K562 (cell line): Measurements from ENCODE around the gene C1GALT1C1. TPM values are rescaled to one million over a fixed set of nuclear protein-coding genes. Genes with fewer than 3 reads are reported as not detected.

Source experiments
- ATAC-seq: fragments of 200-7000 bp; cut with Tn5 transposase; 3 replicates; pipeline ENCODE4 v1.9.1; 2020; ENCODE audit warnings: moderate library complexity
- BruUV-seq: library from RNA; stranded (reverse); fragments of 400-500 nt; replicated peaks from 2 replicates; lab custom pipeline; 2021; lab: Mats Ljungman, UMichigan
- CTCF ChIA-PET: fragments of 300-600 bp; formaldehyde crosslinking; extraction: SDS; loops from one replicate; lab custom pipeline; 2021; ENCODE audit warnings: low intra/inter-chr PET ratio; lab: Yijun Ruan, JAX
- POLR2A ChIA-PET: fragments of 300-600, 350-650 bp; sonication (Branson Sonifier 250); formaldehyde crosslinking; extraction: SDS; loops from one replicate; lab custom pipeline; 2021; ENCODE audit warnings: antibody characterized with exemption, inconsistent platforms; lab: Yijun Ruan, JAX
- DNase-seq, 4 experiments: peaks; one replicate each; pipeline versions ENCODE4 v3.0.0 to v3.0.0-alpha.2; 2011 to 2018; ENCODE audit warnings: low spot score in 3 of 4, mixed read lengths in 3 of 4; ENCODE audit errors: extremely low read depth in 1 of 4
- FAIRE-seq: peaks from 2 replicates; lab custom pipeline; 2011; peaks lifted over from hg19 to GRCh38; lab: Jason Lieb, UNC
- H2AFZ ChIP-seq: 2 replicates; pipeline ENCODE4 v1.6.0; 2011; ENCODE audit warnings: low read depth, low read length, control low read depth, inconsistent platforms
- H3K27ac ChIP-seq: fragments of 200-600 bp; 3 replicates; pipeline ENCODE4 v1.8.0; 2011; ENCODE audit warnings: low read depth, mild to moderate bottlenecking, control low read depth, inconsistent platforms, low read length, moderate library complexity, mixed read lengths; ENCODE audit errors: extremely low read depth
- H3K27me3 ChIP-seq, 2 experiments: fragments of 300-600 bp in 1 of 2; 2 replicates in 1 of 2; 3 replicates in 1 of 2; pipeline versions ENCODE4 v1.6.0 to v1.8.0; 2011; ENCODE audit warnings: inconsistent platforms in 2 of 2, low read length in 2 of 2, mild to moderate bottlenecking in 1 of 2, mixed read lengths in 1 of 2, moderate library complexity in 1 of 2; ENCODE audit not compliant: control insufficient read depth in 2 of 2, insufficient read depth in 2 of 2
- H3K36me3 ChIP-seq: fragments of 300-600 bp; 3 replicates; pipeline ENCODE4 v1.8.0; 2011; ENCODE audit warnings: mild to moderate bottlenecking, low read length, inconsistent platforms; ENCODE audit not compliant: control insufficient read depth, insufficient read depth
- H3K4me1 ChIP-seq, 2 experiments: fragments of 200-600 bp in 1 of 2; replicated peaks in 1 of 2; 2 replicates in 1 of 2; 3 replicates in 1 of 2; pipeline versions ENCODE4 v1.5.1 to v1.8.0; 2011; ENCODE audit warnings: inconsistent platforms in 2 of 2, low read length in 2 of 2, mild to moderate bottlenecking in 1 of 2, mixed read lengths in 1 of 2, moderate library complexity in 1 of 2; ENCODE audit not compliant: control insufficient read depth in 2 of 2, insufficient read depth in 2 of 2
- H3K4me2 ChIP-seq: 2 replicates; pipeline ENCODE4 v1.6.1; 2011; ENCODE audit warnings: low read length, control low read depth, inconsistent platforms, mixed read lengths; ENCODE audit not compliant: insufficient read depth
- H3K4me3 ChIP-seq: fragments of 200-600 bp; sonication (generic), shearing (Covaris generic); 2 replicates; pipeline ENCODE4 v1.5.1; 2016; ENCODE audit warnings: control low read depth, inconsistent platforms
- H3K79me2 ChIP-seq: fragments of 200-600 bp; 3 replicates; pipeline ENCODE4 v1.8.0; 2011; ENCODE audit warnings: low read length, inconsistent platforms; ENCODE audit not compliant: control insufficient read depth, insufficient read depth
- H3K9ac ChIP-seq, 2 experiments: 2 replicates each; pipeline versions ENCODE4 v1.6.0 to v1.6.1; 2011; ENCODE audit warnings: low read depth in 2 of 2, low read length in 2 of 2, control low read depth in 1 of 2, inconsistent platforms in 1 of 2, mild to moderate bottlenecking in 1 of 2, mixed read lengths in 1 of 2; ENCODE audit not compliant: insufficient read depth in 1 of 2
- H3K9me1 ChIP-seq: one replicate; pipeline ENCODE4 v1.6.0; 2011; ENCODE audit warnings: inconsistent platforms, mild to moderate bottlenecking, low read length, moderate library complexity; ENCODE audit not compliant: control insufficient read depth, insufficient read depth
- H3K9me3 ChIP-seq: replicated peaks from 2 replicates; pipeline ENCODE4 v1.5.1; 2011; ENCODE audit warnings: low read depth, low read length, inconsistent platforms; ENCODE audit not compliant: control insufficient read depth, insufficient read depth
- H4K20me1 ChIP-seq: replicated peaks from 2 replicates; pipeline ENCODE4 v1.6.1; 2011; ENCODE audit warnings: low read length, inconsistent platforms, mixed read lengths; ENCODE audit not compliant: control insufficient read depth, insufficient read depth
- C11orf30 ChIP-seq: fragments of 450-650 bp; IDR thresholded peaks from 2 replicates; pipeline ENCODE4 v1.6.1; 2016; ENCODE audit warnings: low read depth, mild to moderate bottlenecking
- IFI16 ChIP-seq: fragments of 250-450 bp; sonication (Bioruptor Pico); IDR thresholded peaks from 2 replicates; pipeline ENCODE4 v2.1.2; 2022; ENCODE audit warnings: mild to moderate bottlenecking, inconsistent platforms
- MYBL2 ChIP-seq, 2 experiments: fragments of 450-650 bp in 1 of 2; sonication (generic) in 1 of 2; formaldehyde crosslinking in 1 of 2; IDR thresholded peaks; 2 replicates each; pipeline versions ENCODE4 v1.6.1 to v1.8.1; 2017 to 2022; ENCODE audit warnings: borderline replicate concordance in 1 of 2, inconsistent platforms in 1 of 2, low read depth in 1 of 2, mild to moderate bottlenecking in 1 of 2, missing genetic modification reagents in 1 of 2, moderate library complexity in 1 of 2
- NFRKB ChIP-seq: fragments of 450-650 bp; IDR thresholded peaks from 2 replicates; pipeline ENCODE4 v1.6.1; 2016; ENCODE audit warnings: low read depth
- POU5F1 ChIP-seq: fragments of 150-350 bp; IDR thresholded peaks from 2 replicates; pipeline ENCODE4 v1.6.1; 2014; ENCODE audit warnings: borderline replicate concordance, low read length, low read depth, mild to moderate bottlenecking; ENCODE audit not compliant: partially characterized antibody
- RUNX1 ChIP-seq: sonication (generic); IDR thresholded peaks from 2 replicates; pipeline ENCODE4 v1.6.1; 2016; ENCODE audit warnings: antibody characterized with exemption, low read depth
- TCF7 ChIP-seq: sonication (generic); IDR thresholded peaks from 2 replicates; pipeline ENCODE4 v1.6.1; 2016; ENCODE audit warnings: antibody characterized with exemption, borderline replicate concordance
- U2AF1 ChIP-seq: fragments of 200-400 bp; formaldehyde crosslinking; optimal IDR thresholded peaks from 2 replicates; pipeline ENCODE3; 2017; ENCODE audit warnings: mild to moderate bottlenecking, low read depth, low read length, moderate library complexity
- ZBTB7A ChIP-seq: IDR thresholded peaks from 2 replicates; pipeline ENCODE4 v1.6.1; 2011; ENCODE audit warnings: low read depth, mild to moderate bottlenecking, low read length, moderate library complexity, borderline replicate concordance; ENCODE audit not compliant: control insufficient read depth
- ZNF134 ChIP-seq: fragments of 250-450 bp; sonication (Bioruptor Pico); conservative IDR thresholded peaks from 2 replicates; pipeline ENCODE4 v1.4.0; 2020
- ZNF282 ChIP-seq: sonication (generic); formaldehyde crosslinking; IDR thresholded peaks from 2 replicates; pipeline ENCODE4 v1.8.1; 2023; ENCODE audit warnings: missing genetic modification reagents
- ZNF384 ChIP-seq: IDR thresholded peaks from 2 replicates; pipeline ENCODE4 v1.6.1; 2012; ENCODE audit warnings: low read depth, low read length, improper control_type of control experiment
- WGBS: fragments of 100-300 bp; shearing (Covaris generic); methylation state at CpG from one replicate; pipeline ENCODE4 v1.1.6; 2016; ENCODE audit warnings: low coverage, mixed read lengths; ENCODE audit not compliant: insufficient coverage; ENCODE audit errors: missing lambda C conversion rate; 5-methylcytosine and 5-hydroxymethylcytosine counted together
- in situ Hi-C: fragments of 300-500 bp; cut with MboI; formaldehyde crosslinking; loops from 4 replicates; pipeline ENCODE4 v1.15.0; 2018; ENCODE audit warnings: inconsistent platforms, mixed read lengths
- intact Hi-C: fragments of 100-400 bp; cut with micrococcal nuclease; formaldehyde crosslinking; loops from 2 replicates; pipeline ENCODE4 v1.14.2; 2022
- polyA plus RNA-seq, 8 experiments: library from polyadenylated mRNA; depleted of rRNA in 4 of 8; stranded (reverse) in 5 of 8; unstranded in 3 of 8; fragments of >200 nt; fragmentation: Nextera tagmentation in 2 of 8; fragmentation: Illumina TruSeq in 1 of 8; extraction: Ambion mirVana in 2 of 8; extraction: Trizol in 1 of 8; gene quantifications; 2 replicates each; pipeline versions ENCODE4 v1.2.1 to v1.2.3, GENCODE V29; 2011 to 2014; ENCODE audit warnings: inconsistent platforms in 1 of 8, missing spikeins in 1 of 8
- total RNA-seq, 7 experiments: library from RNA; depleted of rRNA in 6 of 7; stranded (reverse); fragments of >200 nt in 6 of 7; fragmentation: Illumina TruSeq in 2 of 7; extraction: Trizol in 2 of 7; gene quantifications; 2 replicates each; pipeline versions ENCODE4 v1.2.1 to v1.2.3, GENCODE V29; 2011 to 2021; ENCODE audit warnings: low replicate concordance in 1 of 7
- TF ChIP-seq, protein P1 (sequence below): sonication (generic); formaldehyde crosslinking; IDR thresholded peaks from 2 replicates; pipeline ENCODE4 v1.8.0; 2023; ENCODE audit warnings: missing genetic modification reagents, mild to moderate bottlenecking, borderline replicate concordance
- TF ChIP-seq, protein P2 (sequence below): sonication (generic); formaldehyde crosslinking; IDR thresholded peaks from 2 replicates; pipeline ENCODE4 v1.8.0; 2022; ENCODE audit warnings: missing genetic modification reagents, mild to moderate bottlenecking, borderline replicate concordance

C1GALT1C1 gene
- total and polyA plus RNA-seq, 9 of the 15 experiments (the other 6 are each of a cell fraction or from before 2014, with no cell fraction given) = 9.6 to 49.4 (median 17.1) TPM

DNA sequence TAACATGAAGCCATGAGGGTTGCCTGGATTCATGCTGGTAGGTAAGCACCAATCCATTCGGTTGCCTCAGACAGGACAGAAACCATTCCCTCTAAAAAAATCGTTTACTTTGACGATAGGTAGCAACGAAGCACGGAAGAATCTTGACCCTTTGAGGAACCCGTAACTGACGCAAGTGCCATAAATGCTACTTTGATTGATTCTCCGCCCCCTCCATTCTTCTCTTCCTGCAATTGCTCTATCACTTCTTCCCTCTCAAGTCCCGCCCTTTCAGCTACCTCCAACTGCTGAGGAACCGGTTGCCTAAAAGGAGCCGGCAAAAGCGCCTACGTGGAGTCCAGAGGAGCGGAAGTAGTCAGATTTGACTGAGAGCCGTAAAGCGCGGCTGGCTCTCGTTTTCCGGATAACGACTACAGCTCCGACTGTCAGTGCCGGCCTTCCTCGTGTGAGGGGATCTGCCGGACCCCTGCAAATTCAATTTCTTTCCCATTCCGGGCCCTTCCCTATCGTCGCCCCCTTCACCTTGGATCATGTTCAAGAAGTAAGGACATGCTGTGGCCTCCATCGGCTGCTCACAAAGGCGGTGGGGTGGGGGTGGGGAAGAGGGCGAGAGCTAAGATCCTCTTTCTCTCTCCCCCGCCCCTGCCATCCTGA lies 26.0 kb downstream of the C1GALT1C1 start, which contains the start of gene MCTS1:
MCTS1 (plus strand) TSS at position 395 of the 654 bp plus-strand sequence; CDS start at position 531, 136 bp downstream.
- Histone ChIP-seq H3K4me2 (peak within 1 kb of the TSS; percentile 92), H3K27me3 (no peaks in the 10 kb centered on the region), H3K9me3 (no peaks in the 10 kb centered on the region), H3K9ac (peak within 1 kb of the TSS; percentile 86 to 96), H3K4me3 (peak within 1 kb of the TSS; percentile 86), H4K20me1 (no peaks in the 10 kb centered on the region), H2AFZ (peak within 1 kb of the TSS; percentile 95), H3K27ac (peak within 1 kb of the TSS; percentile 95), H3K79me2 (peaks cover 34% of the 10 kb centered on the region), H3K4me1 (no peaks in the 10 kb centered on the region; a peak in 2 of 5 replicates), H3K9me1 (no peaks in the 10 kb centered on the region), H3K36me3 (peaks cover 30% of the 10 kb centered on the region; the same call in 2 of the 3 replicates)
- DNase-seq (peak; percentile 67 to 94 (median 76)), FAIRE-seq (peak; percentile 94), ATAC-seq (peak; percentile 98)
- intact Hi-C loops (loop anchor here (1.0 kb wide), 1 partner anchor 43 kb away; no protein-coding TSS in a partner anchor), in situ Hi-C loops (no loop called here)
- ChIA-PET CTCF (no interaction called here), POLR2A (interaction anchor here (0.6 to 2.1 kb wide), 8 partner anchors 10 to 1018 kb away, joined by 3 to 15 read pairs (median 3); partner anchors contain the start of gene CUL4B)
- WGBS = 1% methylated on average over 27 of the region's 31 CpGs
- BruUV-seq = no TSS peak
- no peak for TF ChIP-seq RUNX1
- TF ChIP-seq U2AF1 = no peak
- peak; percentile 64; the same call in 1 of the 2 replicates for TF ChIP-seq ZNF384
- no peak for TF ChIP-seq MYBL2 (IDR thresholded peaks at IDR 0.05; ENCODE audit: low read depth)
- no peak for TF ChIP-seq MYBL2 (CRISPR knock-in tag; IDR thresholded peaks at IDR 0.05; ENCODE audit: borderline replicate concordance)
- no peak for TF ChIP-seq TCF7
- no peak; the same call in 1 of the 2 replicates for TF ChIP-seq C11orf30
- TF ChIP-seq IFI16 (CRISPR knock-in tag) = no peak
- TF ChIP-seq ZNF282 (CRISPR knock-in tag) = no peak
- no peak for TF ChIP-seq ZBTB7A
- peak; percentile 54; the same call in 1 of the 2 replicates for TF ChIP-seq NFRKB
- peak; percentile 78 for TF ChIP-seq POU5F1
- TF ChIP-seq, protein P1, sequence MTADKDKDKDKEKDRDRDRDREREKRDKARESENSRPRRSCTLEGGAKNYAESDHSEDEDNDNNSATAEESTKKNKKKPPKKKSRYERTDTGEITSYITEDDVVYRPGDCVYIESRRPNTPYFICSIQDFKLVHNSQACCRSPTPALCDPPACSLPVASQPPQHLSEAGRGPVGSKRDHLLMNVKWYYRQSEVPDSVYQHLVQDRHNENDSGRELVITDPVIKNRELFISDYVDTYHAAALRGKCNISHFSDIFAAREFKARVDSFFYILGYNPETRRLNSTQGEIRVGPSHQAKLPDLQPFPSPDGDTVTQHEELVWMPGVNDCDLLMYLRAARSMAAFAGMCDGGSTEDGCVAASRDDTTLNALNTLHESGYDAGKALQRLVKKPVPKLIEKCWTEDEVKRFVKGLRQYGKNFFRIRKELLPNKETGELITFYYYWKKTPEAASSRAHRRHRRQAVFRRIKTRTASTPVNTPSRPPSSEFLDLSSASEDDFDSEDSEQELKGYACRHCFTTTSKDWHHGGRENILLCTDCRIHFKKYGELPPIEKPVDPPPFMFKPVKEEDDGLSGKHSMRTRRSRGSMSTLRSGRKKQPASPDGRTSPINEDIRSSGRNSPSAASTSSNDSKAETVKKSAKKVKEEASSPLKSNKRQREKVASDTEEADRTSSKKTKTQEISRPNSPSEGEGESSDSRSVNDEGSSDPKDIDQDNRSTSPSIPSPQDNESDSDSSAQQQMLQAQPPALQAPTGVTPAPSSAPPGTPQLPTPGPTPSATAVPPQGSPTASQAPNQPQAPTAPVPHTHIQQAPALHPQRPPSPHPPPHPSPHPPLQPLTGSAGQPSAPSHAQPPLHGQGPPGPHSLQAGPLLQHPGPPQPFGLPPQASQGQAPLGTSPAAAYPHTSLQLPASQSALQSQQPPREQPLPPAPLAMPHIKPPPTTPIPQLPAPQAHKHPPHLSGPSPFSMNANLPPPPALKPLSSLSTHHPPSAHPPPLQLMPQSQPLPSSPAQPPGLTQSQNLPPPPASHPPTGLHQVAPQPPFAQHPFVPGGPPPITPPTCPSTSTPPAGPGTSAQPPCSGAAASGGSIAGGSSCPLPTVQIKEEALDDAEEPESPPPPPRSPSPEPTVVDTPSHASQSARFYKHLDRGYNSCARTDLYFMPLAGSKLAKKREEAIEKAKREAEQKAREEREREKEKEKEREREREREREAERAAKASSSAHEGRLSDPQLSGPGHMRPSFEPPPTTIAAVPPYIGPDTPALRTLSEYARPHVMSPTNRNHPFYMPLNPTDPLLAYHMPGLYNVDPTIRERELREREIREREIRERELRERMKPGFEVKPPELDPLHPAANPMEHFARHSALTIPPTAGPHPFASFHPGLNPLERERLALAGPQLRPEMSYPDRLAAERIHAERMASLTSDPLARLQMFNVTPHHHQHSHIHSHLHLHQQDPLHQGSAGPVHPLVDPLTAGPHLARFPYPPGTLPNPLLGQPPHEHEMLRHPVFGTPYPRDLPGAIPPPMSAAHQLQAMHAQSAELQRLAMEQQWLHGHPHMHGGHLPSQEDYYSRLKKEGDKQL (CRISPR knock-in tag) = no peak
- peak; percentile 76 for TF ChIP-seq ZNF134 (CRISPR knock-in tag)
- TF ChIP-seq, protein P2, sequence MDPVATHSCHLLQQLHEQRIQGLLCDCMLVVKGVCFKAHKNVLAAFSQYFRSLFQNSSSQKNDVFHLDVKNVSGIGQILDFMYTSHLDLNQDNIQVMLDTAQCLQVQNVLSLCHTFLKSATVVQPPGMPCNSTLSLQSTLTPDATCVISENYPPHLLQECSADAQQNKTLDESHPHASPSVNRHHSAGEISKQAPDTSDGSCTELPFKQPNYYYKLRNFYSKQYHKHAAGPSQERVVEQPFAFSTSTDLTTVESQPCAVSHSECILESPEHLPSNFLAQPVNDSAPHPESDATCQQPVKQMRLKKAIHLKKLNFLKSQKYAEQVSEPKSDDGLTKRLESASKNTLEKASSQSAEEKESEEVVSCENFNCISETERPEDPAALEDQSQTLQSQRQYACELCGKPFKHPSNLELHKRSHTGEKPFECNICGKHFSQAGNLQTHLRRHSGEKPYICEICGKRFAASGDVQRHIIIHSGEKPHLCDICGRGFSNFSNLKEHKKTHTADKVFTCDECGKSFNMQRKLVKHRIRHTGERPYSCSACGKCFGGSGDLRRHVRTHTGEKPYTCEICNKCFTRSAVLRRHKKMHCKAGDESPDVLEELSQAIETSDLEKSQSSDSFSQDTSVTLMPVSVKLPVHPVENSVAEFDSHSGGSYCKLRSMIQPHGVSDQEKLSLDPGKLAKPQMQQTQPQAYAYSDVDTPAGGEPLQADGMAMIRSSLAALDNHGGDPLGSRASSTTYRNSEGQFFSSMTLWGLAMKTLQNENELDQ (CRISPR knock-in tag) = no peak
